GM19240 (cell line): Measurements from ENCODE around the gene UGGT1.
A peak's percentile ranks its signal among the peaks of the same experiment; 100 is the strongest.

Experiments used
- DNase-seq: peaks from one replicate; pipeline ENCODE4 v3.0.0; 2011; ENCODE audit warnings: low spot score; ENCODE audit not compliant: insufficient read length

UGGT1 gene, protein sequence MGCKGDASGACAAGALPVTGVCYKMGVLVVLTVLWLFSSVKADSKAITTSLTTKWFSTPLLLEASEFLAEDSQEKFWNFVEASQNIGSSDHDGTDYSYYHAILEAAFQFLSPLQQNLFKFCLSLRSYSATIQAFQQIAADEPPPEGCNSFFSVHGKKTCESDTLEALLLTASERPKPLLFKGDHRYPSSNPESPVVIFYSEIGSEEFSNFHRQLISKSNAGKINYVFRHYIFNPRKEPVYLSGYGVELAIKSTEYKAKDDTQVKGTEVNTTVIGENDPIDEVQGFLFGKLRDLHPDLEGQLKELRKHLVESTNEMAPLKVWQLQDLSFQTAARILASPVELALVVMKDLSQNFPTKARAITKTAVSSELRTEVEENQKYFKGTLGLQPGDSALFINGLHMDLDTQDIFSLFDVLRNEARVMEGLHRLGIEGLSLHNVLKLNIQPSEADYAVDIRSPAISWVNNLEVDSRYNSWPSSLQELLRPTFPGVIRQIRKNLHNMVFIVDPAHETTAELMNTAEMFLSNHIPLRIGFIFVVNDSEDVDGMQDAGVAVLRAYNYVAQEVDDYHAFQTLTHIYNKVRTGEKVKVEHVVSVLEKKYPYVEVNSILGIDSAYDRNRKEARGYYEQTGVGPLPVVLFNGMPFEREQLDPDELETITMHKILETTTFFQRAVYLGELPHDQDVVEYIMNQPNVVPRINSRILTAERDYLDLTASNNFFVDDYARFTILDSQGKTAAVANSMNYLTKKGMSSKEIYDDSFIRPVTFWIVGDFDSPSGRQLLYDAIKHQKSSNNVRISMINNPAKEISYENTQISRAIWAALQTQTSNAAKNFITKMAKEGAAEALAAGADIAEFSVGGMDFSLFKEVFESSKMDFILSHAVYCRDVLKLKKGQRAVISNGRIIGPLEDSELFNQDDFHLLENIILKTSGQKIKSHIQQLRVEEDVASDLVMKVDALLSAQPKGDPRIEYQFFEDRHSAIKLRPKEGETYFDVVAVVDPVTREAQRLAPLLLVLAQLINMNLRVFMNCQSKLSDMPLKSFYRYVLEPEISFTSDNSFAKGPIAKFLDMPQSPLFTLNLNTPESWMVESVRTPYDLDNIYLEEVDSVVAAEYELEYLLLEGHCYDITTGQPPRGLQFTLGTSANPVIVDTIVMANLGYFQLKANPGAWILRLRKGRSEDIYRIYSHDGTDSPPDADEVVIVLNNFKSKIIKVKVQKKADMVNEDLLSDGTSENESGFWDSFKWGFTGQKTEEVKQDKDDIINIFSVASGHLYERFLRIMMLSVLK (N-terminal part only)

DNA sequence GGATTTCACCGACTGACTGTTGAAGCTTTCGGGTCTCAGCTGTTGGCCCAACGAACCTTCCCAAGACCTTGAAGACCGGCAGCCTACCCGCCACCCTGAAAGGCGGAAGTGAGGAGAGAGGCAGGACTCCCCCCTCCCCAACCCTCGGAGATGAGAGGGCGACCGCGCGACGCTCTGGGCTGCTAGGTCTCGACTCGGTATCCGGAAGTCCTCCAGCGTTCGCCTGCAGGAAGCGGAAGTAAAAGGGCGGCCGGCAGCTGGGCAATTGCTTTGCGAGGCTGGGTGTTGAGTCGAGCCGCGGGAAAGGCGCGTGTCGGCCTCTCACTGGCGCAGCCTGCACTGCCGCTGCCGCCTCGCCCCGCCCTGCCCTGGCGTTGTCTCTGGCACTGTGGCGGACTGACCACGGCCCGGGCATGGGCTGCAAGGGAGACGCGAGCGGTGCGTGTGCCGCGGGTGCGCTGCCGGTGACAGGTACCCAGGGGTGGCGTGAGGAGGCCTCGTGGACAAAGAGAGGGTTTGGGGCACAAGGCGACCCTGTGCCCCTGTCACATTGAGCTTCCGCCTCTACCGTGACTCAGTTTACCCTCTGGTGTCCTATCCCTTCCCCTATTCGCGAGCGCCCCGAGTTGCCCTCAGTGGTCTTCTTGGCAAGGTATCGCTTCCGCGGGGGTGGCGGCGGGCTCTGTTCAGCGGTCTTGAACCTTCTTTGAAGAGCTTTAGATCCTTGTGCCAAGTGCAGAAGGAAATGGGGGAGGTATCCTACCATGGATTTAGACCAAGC, at the start of gene UGGT1:
UGGT1 (plus strand) TSS at position 256 of the 781 bp plus-strand sequence; CDS start at position 414, 158 bp downstream.
- DNase-seq, result peak; percentile 87

DNA sequence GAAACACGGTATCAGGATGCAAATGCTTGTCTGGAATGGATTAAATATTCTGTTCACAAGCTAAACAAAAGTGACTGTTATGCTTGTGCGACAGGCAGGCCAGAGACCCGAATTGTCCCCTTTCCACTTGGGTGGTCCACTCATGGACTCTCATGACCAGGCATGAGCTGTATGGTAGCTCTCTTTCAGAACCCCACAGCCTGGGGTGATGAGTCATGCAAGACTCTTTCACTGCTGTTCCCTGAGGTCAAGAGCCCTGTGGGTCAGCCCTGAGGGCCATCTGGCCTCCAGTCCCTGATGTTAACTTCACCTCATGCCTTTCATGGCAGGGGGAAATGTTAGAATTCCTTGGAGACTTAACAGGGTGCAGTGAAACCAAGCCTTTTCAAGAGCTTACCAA, 49.4 kb upstream of the UGGT1 start:
- DNase-seq, result no peak

DNA sequence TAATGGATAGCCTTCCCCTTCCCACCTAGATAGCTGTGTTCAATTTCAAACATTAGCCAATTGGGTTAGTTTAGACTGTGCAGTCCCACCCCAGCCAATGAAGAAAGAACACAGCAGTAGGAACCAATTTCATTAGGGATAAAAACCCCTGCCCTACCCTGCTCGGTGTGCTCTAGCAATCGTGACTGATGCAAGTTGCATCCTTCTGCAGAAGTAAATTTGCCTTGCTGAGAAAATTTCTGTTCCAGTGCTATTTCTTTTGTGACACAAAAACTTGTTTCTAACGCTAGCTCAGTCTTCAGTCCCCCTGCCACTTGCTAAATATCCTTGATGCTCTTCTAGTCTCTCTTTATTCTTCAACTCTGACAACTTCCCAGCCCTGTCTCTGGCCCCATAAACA, 48.0 kb upstream of the UGGT1 start:
- no peak for DNase-seq

DNA sequence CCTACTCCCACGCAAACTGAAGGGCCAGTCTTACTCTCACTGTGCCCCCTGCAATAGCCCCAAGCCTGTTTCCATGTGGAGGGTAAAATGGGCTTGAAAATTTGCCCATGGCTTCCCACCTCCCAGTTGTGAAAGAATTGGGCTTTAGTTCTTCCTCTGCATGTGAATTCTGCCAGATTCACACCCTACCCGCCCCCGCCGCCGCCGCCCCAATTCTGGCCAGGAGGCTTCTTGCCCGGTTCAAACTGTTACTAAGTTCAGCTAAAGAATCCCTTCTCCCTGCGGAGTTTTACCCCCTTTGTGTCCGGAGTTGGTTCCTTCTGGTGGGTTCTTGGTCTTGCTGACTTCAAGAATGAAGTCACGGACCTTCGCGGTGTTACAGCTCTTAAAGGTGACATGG, 37.7 kb upstream of the UGGT1 start:
- DNase-seq, result no peak

DNA sequence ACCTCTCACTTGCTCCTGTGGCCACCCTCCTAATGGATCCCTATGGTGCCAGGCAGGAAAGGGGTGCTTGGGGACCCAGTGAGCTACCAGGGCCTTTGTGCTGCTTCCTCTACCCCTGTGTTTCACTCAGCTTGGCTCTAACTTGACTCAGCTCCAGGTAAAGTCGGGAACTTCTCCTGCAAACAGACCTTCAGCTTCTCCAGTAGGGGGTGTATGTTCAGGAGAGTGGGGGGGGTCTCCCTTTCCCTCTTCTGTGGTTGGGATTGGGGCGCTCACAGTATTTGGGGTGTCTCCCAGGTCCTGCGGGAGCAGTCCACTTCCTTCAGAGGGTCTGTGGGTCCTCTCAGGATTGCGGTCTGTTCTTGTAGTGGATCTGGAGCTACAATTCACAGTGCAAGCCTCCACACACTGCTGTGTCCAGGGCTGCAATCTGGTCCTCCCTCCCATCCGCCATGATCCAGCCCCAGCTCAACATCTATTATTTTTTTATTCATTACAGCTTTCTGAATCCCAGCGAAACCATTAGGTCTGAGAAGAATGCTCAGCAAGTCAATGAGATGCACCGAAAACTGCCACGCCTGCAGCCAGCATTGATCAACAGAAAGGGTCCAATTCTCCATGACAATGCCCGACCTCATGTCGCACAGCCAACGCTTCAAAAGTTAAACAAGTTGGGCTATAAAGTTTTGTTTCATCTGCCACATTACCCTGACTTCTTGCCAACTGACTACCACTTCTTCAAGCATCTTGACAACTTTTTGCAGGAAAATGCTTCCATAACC, 36.7 kb upstream of the UGGT1 start:
- no peak for DNase-seq

DNA sequence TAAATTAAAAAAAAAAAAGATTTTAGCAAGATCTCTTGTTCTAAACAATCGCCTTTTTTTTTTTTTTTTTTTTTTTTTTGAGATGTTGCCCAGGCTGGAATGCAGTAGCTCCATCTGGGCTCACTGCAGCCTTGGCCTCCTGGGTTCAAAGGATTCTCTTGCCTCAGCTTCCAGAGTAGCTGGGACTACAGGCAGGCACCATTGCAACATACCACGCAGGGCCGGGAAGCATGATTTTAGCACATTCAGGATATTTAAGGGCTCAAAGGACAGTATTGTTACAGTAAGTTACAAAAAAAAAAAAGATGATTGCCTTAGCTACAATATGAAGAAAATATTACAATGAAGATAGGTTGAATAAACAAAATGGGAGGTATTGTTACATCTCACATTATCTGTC, 33.7 kb upstream of the UGGT1 start:
- DNase-seq, result no peak

DNA sequence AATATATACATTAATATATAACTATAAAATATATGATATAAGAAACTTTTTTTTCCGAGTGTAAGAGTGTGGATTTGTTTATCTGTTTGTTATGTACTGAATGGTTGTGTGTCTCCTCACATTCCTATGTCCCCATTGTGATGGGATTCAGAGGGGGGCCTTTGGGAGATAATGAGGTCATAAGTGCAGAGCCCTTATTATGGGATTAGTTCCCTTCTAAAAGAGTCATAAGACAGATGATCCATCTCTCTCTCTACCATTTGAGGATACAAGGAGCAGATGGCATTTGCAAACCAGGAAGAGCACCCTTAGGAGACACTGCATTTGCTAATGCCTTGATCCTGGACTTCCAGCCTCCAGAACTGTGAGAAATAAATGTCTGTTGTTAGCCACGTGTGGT, 32.9 kb upstream of the UGGT1 start:
- DNase-seq, result no peak

DNA sequence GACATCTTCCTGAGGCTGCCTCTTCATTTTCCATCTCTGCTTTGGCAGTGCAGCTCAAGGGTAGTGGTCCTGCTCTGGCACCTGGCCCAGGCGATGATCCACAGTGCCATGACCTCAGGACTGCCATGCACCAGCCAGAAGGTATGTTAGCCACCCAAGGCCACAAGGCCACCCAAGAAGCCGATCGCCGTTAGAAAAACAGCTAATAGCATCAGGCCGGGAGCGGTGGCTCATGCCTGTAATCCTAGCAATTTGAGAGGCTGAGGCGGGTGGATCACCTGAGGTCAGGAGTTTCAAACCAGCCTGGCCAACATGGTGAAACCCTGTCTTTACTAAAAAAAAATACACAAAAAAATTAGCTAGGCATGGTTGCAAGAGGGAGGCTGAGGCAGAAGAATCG, 28.4 kb upstream of the UGGT1 start:
- no peak for DNase-seq

DNA sequence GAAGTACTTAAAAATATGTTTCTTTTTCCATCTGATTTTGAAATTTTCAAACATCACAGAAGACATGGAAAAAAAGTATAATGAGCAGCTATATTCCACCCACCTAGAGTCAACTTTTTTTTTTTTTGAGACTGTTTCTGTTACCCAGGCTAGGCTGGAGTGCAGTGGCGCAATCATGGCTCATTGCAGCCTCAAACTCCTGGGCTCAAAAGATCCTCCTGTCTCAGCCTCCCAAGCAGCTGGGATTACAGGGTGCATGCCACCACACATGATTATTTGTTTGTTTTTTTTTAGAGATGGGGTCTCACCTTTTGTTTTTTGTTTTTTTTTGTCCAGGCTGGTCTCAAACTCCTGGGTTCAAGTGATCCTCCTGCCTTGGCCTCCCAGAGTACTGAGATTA, 26.6 kb upstream of the UGGT1 start:
- DNase-seq, result no peak

DNA sequence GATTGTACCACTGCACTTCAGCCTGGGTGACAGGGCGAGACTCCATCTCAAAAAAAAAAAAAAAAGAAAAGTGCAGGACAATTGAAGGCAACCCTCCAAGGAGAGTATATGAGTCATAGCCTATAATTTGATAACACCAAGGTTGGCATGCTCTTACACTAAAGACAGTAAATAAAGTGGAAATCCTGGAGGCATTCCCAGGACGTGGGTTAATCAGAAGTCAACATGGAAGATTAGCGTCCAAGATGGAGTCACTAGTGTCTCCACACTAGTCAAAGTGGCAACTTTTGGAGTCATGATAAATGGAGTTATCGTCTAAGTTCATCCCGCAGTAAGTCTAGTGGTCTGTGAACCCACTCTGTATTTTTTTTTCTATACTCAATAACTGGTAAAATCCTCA, 21.2 kb upstream of the UGGT1 start:
- no peak for DNase-seq

DNA sequence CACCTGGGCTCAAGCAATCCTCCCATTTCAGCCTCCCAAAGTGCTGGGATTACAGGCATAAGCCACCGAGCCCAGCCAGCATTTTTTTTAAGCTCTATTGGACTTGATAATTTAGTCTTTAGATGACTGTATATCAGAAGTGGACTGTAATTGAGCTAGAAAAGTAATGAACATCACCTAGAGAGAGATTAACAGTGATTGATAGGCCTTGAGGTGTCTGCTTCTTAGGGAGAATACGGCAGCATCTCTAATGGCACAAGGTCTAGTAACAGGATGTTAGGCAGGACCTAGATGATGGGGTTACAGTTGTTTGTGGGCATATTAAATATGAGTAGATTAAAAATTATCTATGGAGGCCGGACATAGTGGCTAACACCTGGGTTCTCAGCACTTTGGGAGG, 17.7 kb upstream of the UGGT1 start:
- no peak for DNase-seq

DNA sequence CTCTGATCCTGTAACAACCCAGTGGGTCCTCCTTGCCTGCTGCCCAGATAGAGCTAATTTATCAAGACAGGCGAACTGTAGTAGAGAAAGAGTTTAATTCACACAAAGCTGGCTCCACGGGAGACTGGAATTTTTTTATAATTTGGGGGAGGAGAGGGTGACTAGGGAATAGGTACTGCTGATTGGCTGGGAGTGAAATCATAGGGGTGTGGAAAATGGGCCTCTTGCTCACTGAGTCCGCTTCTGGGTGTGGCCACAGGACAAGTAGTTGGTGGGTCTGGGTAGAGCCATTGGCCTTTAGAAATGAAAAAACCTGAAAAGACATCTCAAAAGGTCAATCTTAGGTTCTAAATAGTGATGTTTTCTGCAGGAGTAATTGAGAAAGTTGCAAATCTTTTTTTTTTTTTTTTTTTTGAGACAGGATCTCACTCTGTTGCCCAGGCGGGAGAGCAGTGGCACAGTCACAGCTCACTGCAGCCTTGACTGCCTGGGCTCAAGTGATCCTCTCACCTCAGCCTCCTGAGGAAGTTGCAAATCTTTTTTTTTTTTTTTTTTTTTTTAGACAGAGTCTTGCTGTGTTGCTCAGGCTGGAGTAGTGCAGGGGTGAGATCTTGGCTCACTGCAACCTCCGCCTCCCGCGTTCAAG, 14.4 kb upstream of the UGGT1 start:
- no peak for DNase-seq

DNA sequence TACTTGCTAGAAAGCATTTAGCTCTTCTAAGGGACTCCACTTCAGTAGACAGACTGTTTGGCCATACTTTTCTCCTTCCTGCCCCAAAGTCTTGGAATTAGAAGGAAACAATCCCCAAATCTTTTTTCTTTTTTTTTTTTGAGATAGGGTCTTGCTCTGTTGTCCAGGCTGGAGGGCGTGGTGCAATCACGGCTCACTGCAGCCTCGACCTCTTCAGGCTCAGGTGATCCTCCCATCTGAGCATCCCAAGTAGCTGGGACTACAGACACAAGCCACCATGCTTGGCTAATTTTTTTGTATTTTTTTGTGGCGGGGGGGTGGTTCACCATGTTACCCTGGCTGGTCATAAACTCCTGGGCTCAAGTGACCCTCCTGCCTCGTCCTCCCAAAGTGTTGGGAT, 6.2 kb upstream of the UGGT1 start:
- no peak for DNase-seq

DNA sequence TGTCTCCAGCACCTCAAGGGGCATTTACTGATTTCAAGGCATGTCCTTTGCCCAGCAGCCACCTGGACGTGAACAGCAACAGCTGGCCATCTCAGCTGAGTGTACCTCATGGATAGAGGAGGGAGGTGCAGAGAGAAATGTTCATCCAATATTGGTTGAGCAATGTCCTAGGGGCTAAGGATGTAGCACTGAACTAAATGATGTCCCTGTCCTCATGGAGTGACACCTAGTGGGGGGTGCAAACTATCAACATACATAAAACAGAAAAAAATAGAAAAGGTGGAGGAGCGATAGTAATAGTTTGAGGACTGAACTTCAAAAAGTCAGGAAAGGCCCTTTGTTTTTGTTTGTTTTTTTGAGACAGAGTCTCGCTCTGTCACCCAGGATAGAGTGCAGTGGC, 4.8 kb upstream of the UGGT1 start:
- no peak for DNase-seq

DNA sequence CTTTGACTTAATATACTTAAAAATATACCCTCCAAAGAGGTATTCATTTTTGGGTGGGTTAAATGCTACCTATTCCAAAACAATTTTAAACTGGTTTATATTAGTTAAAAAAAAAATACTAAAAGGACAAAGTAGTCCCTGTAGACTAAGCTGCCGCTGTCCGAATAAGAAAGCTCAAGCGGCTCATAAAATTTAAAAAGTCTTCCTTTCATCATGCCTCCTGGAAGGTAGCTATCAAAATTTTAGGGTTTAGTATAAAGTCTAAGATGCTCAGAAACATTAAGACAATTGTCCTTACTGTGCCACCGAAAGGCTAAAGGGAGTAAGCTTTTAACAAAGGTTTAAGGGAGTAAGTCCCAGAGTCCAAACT, 440 bp upstream of the UGGT1 start:
- no peak for DNase-seq

DNA sequence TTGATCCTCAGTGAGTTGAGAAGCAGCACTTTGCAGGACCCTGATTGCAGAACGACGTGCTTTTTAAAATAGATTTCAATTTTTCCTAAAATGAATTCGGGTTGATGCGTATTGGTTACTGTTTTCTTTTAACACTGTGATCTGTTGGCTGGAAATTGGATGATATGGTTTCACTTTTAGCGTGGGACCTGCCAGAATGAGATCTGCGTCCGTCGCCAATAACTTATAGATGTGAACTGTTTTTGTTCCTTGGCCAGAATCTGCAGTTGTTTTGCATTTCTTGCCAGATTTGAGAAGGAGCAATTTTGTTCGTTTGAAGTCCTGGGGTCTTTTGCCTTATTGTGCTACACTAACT, 703 bp downstream of the UGGT1 start:
- DNase-seq, result no peak

DNA sequence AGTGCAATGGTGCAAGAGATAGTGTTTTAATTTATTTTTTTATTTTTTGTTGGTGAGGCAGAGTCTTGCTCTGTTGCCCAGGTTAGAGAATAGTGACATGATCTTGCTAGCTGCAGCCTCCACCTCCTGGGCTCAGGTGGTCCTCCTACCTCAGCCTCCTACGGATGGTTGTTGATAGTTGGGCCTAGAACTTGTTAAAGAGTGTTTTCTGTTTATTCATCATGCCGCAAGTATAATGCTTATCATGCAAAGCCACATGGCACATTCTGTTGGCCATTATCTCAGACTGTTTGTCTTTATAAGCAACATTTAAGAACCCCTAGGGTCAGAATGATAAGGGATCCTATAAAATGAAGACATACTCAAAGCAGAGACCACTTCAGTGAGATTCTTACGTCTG, 1.7 kb downstream of the UGGT1 start:
- DNase-seq, result no peak

DNA sequence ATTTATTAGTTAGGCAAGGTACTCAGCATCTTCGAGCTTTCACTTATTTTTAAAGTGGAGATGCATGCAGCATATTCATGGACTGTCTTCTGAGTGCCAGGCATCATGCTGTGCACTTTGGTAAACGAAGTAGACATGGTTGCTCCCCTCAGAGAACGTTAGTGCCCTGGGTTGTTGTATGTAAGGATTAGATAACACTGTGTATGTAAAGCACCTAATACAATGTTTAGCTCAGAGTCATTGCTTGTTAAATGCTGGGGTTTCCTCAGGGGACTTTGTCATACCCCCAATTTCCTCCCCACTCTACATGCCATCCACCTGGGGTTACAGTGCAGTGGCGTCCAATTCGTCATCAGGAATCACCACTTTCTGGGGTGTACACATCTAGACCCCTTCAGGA, 2.8 kb downstream of the UGGT1 start:
- DNase-seq, result no peak

DNA sequence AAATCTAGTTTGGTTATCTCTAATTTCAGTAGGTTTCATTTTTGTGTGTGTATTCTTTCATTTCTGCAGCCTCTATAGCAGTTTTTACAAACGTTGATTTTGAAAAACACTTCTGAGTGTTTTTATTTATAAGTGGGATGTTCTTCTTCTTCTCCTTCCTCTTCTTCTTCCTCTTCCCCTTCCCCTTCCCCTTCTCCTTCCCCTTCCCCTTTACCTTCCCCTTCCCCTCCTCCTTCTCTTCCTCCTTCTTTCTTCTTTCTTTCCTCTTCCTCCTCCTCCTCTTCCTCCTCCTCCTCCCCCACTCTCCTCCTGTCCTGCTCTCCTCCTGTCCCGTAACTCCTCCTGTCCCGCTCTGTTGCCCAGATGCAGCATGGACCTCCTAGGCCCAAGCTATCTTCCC, 4.2 kb downstream of the UGGT1 start:
- DNase-seq, result no peak

DNA sequence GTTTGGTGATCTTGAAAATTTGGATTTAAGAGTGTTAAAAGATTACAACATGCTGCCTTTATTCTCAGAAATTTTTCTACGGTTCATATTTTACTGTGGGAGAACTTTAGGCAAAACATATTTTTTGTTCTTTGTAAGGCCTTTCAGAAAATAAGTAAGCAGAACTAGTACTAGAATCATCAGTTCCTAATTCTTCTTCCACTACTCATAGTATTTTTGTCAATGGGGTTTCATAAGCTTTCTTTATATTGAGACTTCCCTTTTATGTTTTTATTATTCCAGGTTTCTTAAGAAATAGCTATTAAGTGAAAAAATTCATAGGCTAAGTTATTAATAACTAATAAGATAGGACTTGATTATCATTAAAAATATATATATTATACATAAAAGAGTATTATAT, 12.4 kb downstream of the UGGT1 start:
- no peak for DNase-seq
